AG09309 (cell line): ENCODE data around the gene BABAM2.

ENCODE experiments used
- DNase-seq: peaks from one replicate; pipeline ENCODE4 v3.0.0-alpha.2; 2010; ENCODE audit warnings: low read depth
- H3K4me3 ChIP-seq: 2 replicates; pipeline ENCODE4 v1.5.1; 2011; ENCODE audit warnings: mild to moderate bottlenecking, low read depth, low read length, moderate library complexity; ENCODE audit not compliant: control insufficient read depth
- CTCF ChIP-seq: IDR thresholded peaks from 2 replicates; pipeline ENCODE4 v1.5.1; 2011; ENCODE audit warnings: mild to moderate bottlenecking, low read depth, low read length, inconsistent platforms; ENCODE audit not compliant: insufficient read depth, control insufficient read depth; ENCODE audit errors: missing control alignments

The BABAM2 gene

GRCh38 chr2:28148566-28148965 is 258.0 kb downstream of the BABAM2 start:
- TF ChIP-seq CTCF: no peak
- H3K4me3 ChIP-seq: no peak overlapping the region
- DNase-seq: no peak

- no peak for TF ChIP-seq CTCF
- no peak overlapping the region for H3K4me3 ChIP-seq
- no peak for DNase-seq
Measured at GRCh38 chr2:28150236-28150915, 259.8 kb downstream of the BABAM2 start.

- TF ChIP-seq CTCF: no peak
- no peak for DNase-seq
- H3K4me3 ChIP-seq: no peak overlapping the region
Measured at GRCh38 chr2:28150994-28151393, 260.5 kb downstream of the BABAM2 start.

- no peak for TF ChIP-seq CTCF
- no peak for DNase-seq
- H3K4me3 ChIP-seq: no peak overlapping the region
Measured at GRCh38 chr2:28152585-28153280, 262.2 kb downstream of the BABAM2 start.

GRCh38 chr2:28153851-28154250 is 263.3 kb downstream of the BABAM2 start:
- DNase-seq: no peak
- TF ChIP-seq CTCF: no peak
- H3K4me3 ChIP-seq: no peak overlapping the region

GRCh38 chr2:28155086-28155485 is 264.6 kb downstream of the BABAM2 start:
- no peak overlapping the region for H3K4me3 ChIP-seq
- DNase-seq: no peak
- TF ChIP-seq CTCF: no peak

GRCh38 chr2:28155627-28156026 is 265.1 kb downstream of the BABAM2 start:
- peak; percentile 58 for TF ChIP-seq CTCF
- no peak overlapping the region for H3K4me3 ChIP-seq
- DNase-seq: no peak
